Gastroesophageal sphincter (tissue), 4 donors: ENCODE results near the gene CATSPERZ. TPM values are rescaled to one million over a fixed set of nuclear protein-coding genes. Genes with fewer than 3 reads are reported as not detected.

ENCODE experiments used
- ATAC-seq: fragments of 150-250 bp; one replicate; pipeline ENCODE4 v1.9.1; 2016; ENCODE audit warnings: mild to moderate bottlenecking, moderate library complexity
- H3K27ac ChIP-seq, 4 donors: fragments of 200-600 bp; sonication (generic) in 3 of 4; 1 replicate in 3 of 4; 2 replicates in 1 of 4; pipeline ENCODE4 v1.5.1; 2016 to 2019
- H3K27me3 ChIP-seq: fragments of 200-600 bp; sonication (generic); one replicate; pipeline ENCODE4 v1.5.1; 2019
- H3K36me3 ChIP-seq, 2 donors: fragments of 200-600 bp; sonication (generic); one replicate each; pipeline ENCODE4 v1.5.1; 2019; ENCODE audit warnings: control low read depth in 1 of 2
- H3K4me1 ChIP-seq, 3 donors: fragments of 200-600 bp; sonication (generic); 1 replicate in 2 of 3; 2 replicates in 1 of 3; pipeline ENCODE4 v1.5.1; 2016 to 2019; ENCODE audit warnings: control low read depth in 2 of 3
- H3K4me3 ChIP-seq, 2 donors: fragments of 200-600 bp; sonication (generic); one replicate each; pipeline ENCODE4 v1.5.1; 2019; ENCODE audit warnings: mild to moderate bottlenecking in 1 of 2, moderate library complexity in 1 of 2
- H3K9me3 ChIP-seq, 3 donors: fragments of 200-600 bp; sonication (generic); one replicate each; pipeline ENCODE4 v1.5.1; 2017 to 2019; ENCODE audit warnings: control low read depth in 2 of 3
- EP300 ChIP-seq: sonication (generic); formaldehyde crosslinking; IDR thresholded peaks from one replicate; pipeline ENCODE4 v1.6.1; 2017; ENCODE audit warnings: antibody characterized with exemption, mild to moderate bottlenecking
- POLR2A ChIP-seq, 2 donors: fragments of 450-650 bp; IDR thresholded peaks; one replicate each; pipeline ENCODE4 v1.6.1; 2017; ENCODE audit warnings: antibody characterized with exemption in 2 of 2, mild to moderate bottlenecking in 2 of 2, moderate library complexity in 1 of 2
- POLR2AphosphoS5 ChIP-seq: sonication (generic); formaldehyde crosslinking; IDR thresholded peaks from one replicate; pipeline ENCODE4 v1.6.1; 2017; ENCODE audit warnings: antibody characterized with exemption
- WGBS, 2 donors: methylation state at CpG; one replicate each; pipeline ENCODE4 v1.1.5; 2018; ENCODE audit warnings: low coverage in 1 of 2; 5-methylcytosine and 5-hydroxymethylcytosine counted together
- total RNA-seq, 4 donors: library from RNA; depleted of rRNA; stranded (reverse); fragments of >200 nt; gene quantifications; one replicate each; pipeline ENCODE4 v1.1.0, GENCODE V29; 2016
- TF ChIP-seq, protein P1 (sequence below), 4 experiments: fragments of 200-600 bp in 2 of 4; fragments of 450-650 bp in 2 of 4; sonication (generic) in 1 of 4; IDR thresholded peaks; one replicate each; pipeline ENCODE4 v1.5.1; 2017 to 2019; ENCODE audit warnings: antibody characterized with exemption in 4 of 4, mild to moderate bottlenecking in 2 of 4, moderate library complexity in 2 of 4

Gene CATSPERZ, protein sequence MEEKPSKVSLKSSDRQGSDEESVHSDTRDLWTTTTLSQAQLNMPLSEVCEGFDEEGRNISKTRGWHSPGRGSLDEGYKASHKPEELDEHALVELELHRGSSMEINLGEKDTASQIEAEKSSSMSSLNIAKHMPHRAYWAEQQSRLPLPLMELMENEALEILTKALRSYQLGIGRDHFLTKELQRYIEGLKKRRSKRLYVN
- total RNA-seq: not detected

GRCh38 chr11:64299847-64300648, at the start of gene CATSPERZ:
TSS of gene CATSPERZ (plus strand) at chr11:64300358. CDS start at chr11:64300411, 53 bp downstream.
- WGBS, 2 donors: 0% methylated on average over 4 to 6 of the region's 54 CpGs
- ATAC-seq: no peak
- Histone ChIP-seq H3K9me3 (no peaks in the 10 kb centered on the region), H3K4me1 (peaks cover 0 to 51% (median 17%) of the 10 kb centered on the region in 3 donors), H3K4me3 (peak within 1 kb of the TSS; percentile 17 to 53), H3K36me3 (no peaks in the 10 kb centered on the region), H3K27ac (peak within 1 kb of the TSS in 2 of 4 donors; percentile 55 to 64), H3K27me3 (peaks cover 82% of the 10 kb centered on the region)
- TF ChIP-seq, protein P1, sequence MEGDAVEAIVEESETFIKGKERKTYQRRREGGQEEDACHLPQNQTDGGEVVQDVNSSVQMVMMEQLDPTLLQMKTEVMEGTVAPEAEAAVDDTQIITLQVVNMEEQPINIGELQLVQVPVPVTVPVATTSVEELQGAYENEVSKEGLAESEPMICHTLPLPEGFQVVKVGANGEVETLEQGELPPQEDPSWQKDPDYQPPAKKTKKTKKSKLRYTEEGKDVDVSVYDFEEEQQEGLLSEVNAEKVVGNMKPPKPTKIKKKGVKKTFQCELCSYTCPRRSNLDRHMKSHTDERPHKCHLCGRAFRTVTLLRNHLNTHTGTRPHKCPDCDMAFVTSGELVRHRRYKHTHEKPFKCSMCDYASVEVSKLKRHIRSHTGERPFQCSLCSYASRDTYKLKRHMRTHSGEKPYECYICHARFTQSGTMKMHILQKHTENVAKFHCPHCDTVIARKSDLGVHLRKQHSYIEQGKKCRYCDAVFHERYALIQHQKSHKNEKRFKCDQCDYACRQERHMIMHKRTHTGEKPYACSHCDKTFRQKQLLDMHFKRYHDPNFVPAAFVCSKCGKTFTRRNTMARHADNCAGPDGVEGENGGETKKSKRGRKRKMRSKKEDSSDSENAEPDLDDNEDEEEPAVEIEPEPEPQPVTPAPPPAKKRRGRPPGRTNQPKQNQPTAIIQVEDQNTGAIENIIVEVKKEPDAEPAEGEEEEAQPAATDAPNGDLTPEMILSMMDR (IDR thresholded peaks at IDR 0.05): no peak
- TF ChIP-seq EP300 (no peak), POLR2A (IDR thresholded peaks at IDR 0.05) (no peak), POLR2AphosphoS5 (no peak)

DNA sequence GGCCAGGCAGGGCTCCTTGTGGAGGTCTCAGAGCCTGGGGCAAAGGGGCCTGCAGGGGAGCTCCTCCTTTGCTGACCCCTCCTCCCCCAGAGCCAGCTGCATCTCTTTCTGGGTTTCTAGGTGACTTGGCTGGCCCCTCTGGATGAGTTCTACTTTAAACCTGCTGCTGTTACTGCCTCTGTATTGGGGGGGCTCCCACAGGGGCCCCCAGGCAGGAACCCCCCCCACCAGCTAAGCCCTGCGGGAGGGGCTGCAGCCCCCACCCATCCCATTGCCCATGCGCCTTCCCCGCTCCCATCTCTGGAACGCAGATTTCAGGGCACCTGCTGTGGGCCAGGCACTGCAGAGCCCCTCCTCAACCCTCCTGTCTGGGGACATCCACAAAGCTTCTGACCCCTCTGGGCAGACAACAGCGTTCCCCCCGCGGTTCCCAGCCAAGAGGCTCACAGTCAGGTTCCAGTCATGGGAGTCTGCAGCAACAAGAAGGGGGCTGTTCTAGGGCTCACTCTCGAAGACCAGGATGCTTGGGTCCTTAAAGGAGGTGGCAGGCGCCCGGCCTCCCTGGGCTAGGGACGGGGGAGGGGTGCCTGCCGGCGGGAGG, 49.6 kb upstream of the CATSPERZ start:
- TF ChIP-seq, protein P1 (IDR thresholded peaks at IDR 0.05): no peak
- TF ChIP-seq POLR2AphosphoS5: no peak
- TF ChIP-seq POLR2A (IDR thresholded peaks at IDR 0.05): no peak
- TF ChIP-seq EP300: no peak
- H3K27ac ChIP-seq: peak overlapping the region in 3 of 4 donors; percentile 83 to 86 (median 84)
- no peak for ATAC-seq
- H3K4me1 ChIP-seq: peaks cover 0 to 58% (median 36%) of the 10 kb centered on the region in 3 donors
- H3K9me3 ChIP-seq: no peaks in the 10 kb centered on the region
- no peaks in the 10 kb centered on the region for H3K27me3 ChIP-seq
- WGBS, 2 donors: no CpG with 5 or more reads among the region's 13 CpGs
- peak overlapping the region; percentile 80 to 93 for H3K4me3 ChIP-seq
- peaks cover 0 to 14% of the 10 kb centered on the region in 2 donors for H3K36me3 ChIP-seq

GRCh38 chr11:64251016-64251752, 49.0 kb upstream of the CATSPERZ start, which contains the start of gene PLCB3:
TSS of gene PLCB3 (plus strand) at chr11:64251530. CDS start at chr11:64251650, 120 bp downstream.
- H3K27me3 ChIP-seq: no peaks in the 10 kb centered on the region

GRCh38 chr11:64251753-64252002, 48.5 kb upstream of the CATSPERZ start:
- H3K4me3 ChIP-seq: peak overlapping the region; percentile 80 to 93
- 0% methylated on average over 4 to 9 of the region's 18 CpGs for WGBS, 2 donors
- no peaks in the 10 kb centered on the region for H3K9me3 ChIP-seq
- peaks cover 0 to 26% of the 10 kb centered on the region in 2 donors for H3K36me3 ChIP-seq
- ATAC-seq: no peak
- TF ChIP-seq POLR2A (IDR thresholded peaks at IDR 0.05) (no peak), EP300 (no peak), POLR2AphosphoS5 (no peak)
- TF ChIP-seq, protein P1 (IDR thresholded peaks at IDR 0.05): no peak
- peak overlapping the region; percentile 30 to 86 (median 84) for H3K27ac ChIP-seq
- H3K4me1 ChIP-seq: peaks cover 0 to 49% (median 30%) of the 10 kb centered on the region in 3 donors
- no peaks in the 10 kb centered on the region for H3K27me3 ChIP-seq

More at GRCh38 chr11:64251016-64251752, 49.0 kb upstream of the CATSPERZ start, which contains the start of gene PLCB3:
- Histone ChIP-seq H3K4me3 (peak within 1 kb of the TSS; percentile 80 to 93), H3K9me3 (no peaks in the 10 kb centered on the region), H3K4me1 (peaks cover 0 to 51% (median 30%) of the 10 kb centered on the region in 3 donors), H3K36me3 (peaks cover 0 to 21% of the 10 kb centered on the region in 2 donors), H3K27ac (peak within 1 kb of the TSS; percentile 30 to 86 (median 84))
- TF ChIP-seq POLR2AphosphoS5 (no peak), EP300 (no peak), POLR2A (IDR thresholded peaks at IDR 0.05) (peak; percentile 58 to 61)
- TF ChIP-seq, protein P1 (IDR thresholded peaks at IDR 0.05): peak in 3 of 4 experiments; percentile 86 to 89 (median 88)
- peak; percentile 77 for ATAC-seq
- WGBS, 2 donors: no CpG with 5 or more reads among the region's 75 CpGs
